DOHH2 (cell line): ENCODE measurements around the gene COX7A2L.

Source experiments
- CTCF ChIP-seq: fragments of 200-600 bp; sonication (generic); IDR thresholded peaks from one replicate; pipeline ENCODE4 v1.5.1; 2014; ENCODE audit warnings: antibody characterized with exemption, mild to moderate bottlenecking, low read depth, low read length; ENCODE audit not compliant: poor library complexity, severe bottlenecking
- EZH2phosphoT487 ChIP-seq: fragments of 200-600 bp; sonication (generic); IDR thresholded peaks from 2 replicates; pipeline ENCODE4 v1.6.1; 2017; ENCODE audit warnings: borderline replicate concordance, mild to moderate bottlenecking, antibody characterized with exemption, low read length, moderate library complexity, mixed read lengths

GRCh38 chr2:42392191-42392590 is 31.2 kb upstream of the COX7A2L start:
- TF ChIP-seq CTCF (no peak), EZH2phosphoT487 (no peak)
